SK-N-SH (cell line): ENCODE data around the gene ANK3. TPM values are rescaled to one million over a fixed set of nuclear protein-coding genes. Genes with fewer than 3 reads are reported as not detected.

Source experiments
- CTCF ChIA-PET: fragments of 300-600, 350-600 bp; formaldehyde crosslinking; extraction: SDS; loops from one replicate; lab custom pipeline; 2021; lab: Yijun Ruan, JAX
- POLR2A ChIA-PET: fragments of 350-600 bp; sonication (Branson Sonifier 250); formaldehyde crosslinking; extraction: SDS; loops from one replicate; lab custom pipeline; 2020; ENCODE audit warnings: antibody characterized with exemption, inconsistent platforms; lab: Yijun Ruan, JAX
- DNase-seq: peaks from one replicate; pipeline ENCODE4 v3.0.0; 2012
- H2AFZ ChIP-seq: fragments of 200-600 bp; sonication (generic); 2 replicates; pipeline ENCODE4 v1.8.1; 2016; ENCODE audit warnings: antibody characterized with exemption, mild to moderate bottlenecking, low read depth
- H3F3A ChIP-seq: fragments of 200-600 bp; sonication (generic); replicated peaks from 2 replicates; pipeline ENCODE3; 2016; ENCODE audit warnings: antibody characterized with exemption, mild to moderate bottlenecking; ENCODE audit not compliant: insufficient read depth
- H3K27ac ChIP-seq, 2 experiments: fragments of 200-500 bp in 1 of 2; fragments of 200-600 bp in 1 of 2; sonication (Bioruptor generic) in 1 of 2; sonication (generic), shearing (Covaris generic) in 1 of 2; 2 replicates each; pipeline versions ENCODE4 v1.5.1 to v1.6.1; 2014 to 2016; ENCODE audit warnings: low read depth in 2 of 2, inconsistent platforms in 1 of 2, low read length in 1 of 2, mild to moderate bottlenecking in 1 of 2, mixed read lengths in 1 of 2
- H3K27me3 ChIP-seq: fragments of 200-600 bp; sonication (generic), shearing (Covaris generic); 2 replicates; pipeline ENCODE4 v1.6.1; 2016; ENCODE audit warnings: mixed run types; ENCODE audit not compliant: insufficient read depth
- H3K36me3 ChIP-seq, 2 experiments: fragments of 200-500 bp in 1 of 2; fragments of 200-600 bp in 1 of 2; sonication (Bioruptor generic) in 1 of 2; sonication (generic) in 1 of 2; replicated peaks in 1 of 2; 2 replicates each; pipeline versions ENCODE3 to v1.5.1; 2014 to 2016; ENCODE audit warnings: low read length in 1 of 2, mild to moderate bottlenecking in 1 of 2; ENCODE audit not compliant: insufficient read depth in 2 of 2, control insufficient read depth in 1 of 2
- H3K4me1 ChIP-seq, 2 experiments: fragments of 200-500 bp in 1 of 2; fragments of 200-600 bp in 1 of 2; sonication (Bioruptor generic) in 1 of 2; sonication (generic), shearing (Covaris generic) in 1 of 2; 2 replicates each; pipeline versions ENCODE4 v1.5.1 to v1.6.1; 2014 to 2016; ENCODE audit warnings: low read depth in 1 of 2, low read length in 1 of 2, mixed run types in 1 of 2; ENCODE audit not compliant: insufficient read depth in 2 of 2, control insufficient read depth in 1 of 2
- H3K4me2 ChIP-seq: fragments of 200-600 bp; sonication (generic), shearing (Covaris generic); 2 replicates; pipeline ENCODE4 v1.6.1; 2017; ENCODE audit warnings: mixed run types
- H3K4me3 ChIP-seq, 2 experiments: fragments of 200-500 bp in 1 of 2; fragments of 200-600 bp in 1 of 2; sonication (Bioruptor generic) in 1 of 2; sonication (generic), shearing (Covaris generic) in 1 of 2; 2 replicates each; pipeline versions ENCODE4 v1.5.1 to v1.8.1; 2014 to 2016; ENCODE audit warnings: low read depth in 2 of 2, inconsistent platforms in 1 of 2, low read length in 1 of 2, mild to moderate bottlenecking in 1 of 2, mixed read lengths in 1 of 2, moderate library complexity in 1 of 2
- H3K79me2 ChIP-seq: fragments of 200-600 bp; sonication (generic); 2 replicates; pipeline ENCODE4 v1.8.1; 2017; ENCODE audit warnings: mild to moderate bottlenecking; ENCODE audit not compliant: insufficient read depth
- H3K9ac ChIP-seq: fragments of 200-600 bp; sonication (generic); 2 replicates; pipeline ENCODE4 v1.6.1; 2017; ENCODE audit warnings: mixed run types
- H3K9me2 ChIP-seq: fragments of 200-600 bp; sonication (generic); 2 replicates; pipeline ENCODE4 v1.6.1; 2017; ENCODE audit warnings: mixed run types
- H3K9me3 ChIP-seq: fragments of 200-600 bp; sonication (generic); 2 replicates; pipeline ENCODE4 v1.6.1; 2017; ENCODE audit warnings: mixed run types, mild to moderate bottlenecking, moderate library complexity
- H4K20me1 ChIP-seq: fragments of 200-600 bp; sonication (generic); 2 replicates; pipeline ENCODE4 v1.6.1; 2017; ENCODE audit warnings: mild to moderate bottlenecking, mixed run types; ENCODE audit not compliant: insufficient read depth
- ELF1 ChIP-seq: IDR thresholded peaks from 2 replicates; pipeline ENCODE4 v1.4.0; 2012
- FOSL2 ChIP-seq: IDR thresholded peaks from 2 replicates; pipeline ENCODE4 v1.4.0; 2012; ENCODE audit warnings: low read depth, mild to moderate bottlenecking, moderate library complexity, borderline replicate concordance
- FOXM1 ChIP-seq: IDR thresholded peaks from 2 replicates; pipeline ENCODE4 v1.4.0; 2012; ENCODE audit warnings: low read depth, mild to moderate bottlenecking
- GABPA ChIP-seq: IDR thresholded peaks from 2 replicates; pipeline ENCODE4 v1.4.0; 2012; ENCODE audit warnings: low read depth, mild to moderate bottlenecking
- GATA2 ChIP-seq: sonication (generic); formaldehyde crosslinking; IDR thresholded peaks from 2 replicates; pipeline ENCODE4 v1.5.0; 2020; ENCODE audit warnings: mild to moderate bottlenecking, missing genetic modification reagents
- JUND ChIP-seq: IDR thresholded peaks from 2 replicates; pipeline ENCODE4 v1.4.0; 2012
- MXI1 ChIP-seq: IDR thresholded peaks from 2 replicates; pipeline ENCODE4 v1.6.1; 2012; ENCODE audit warnings: mild to moderate bottlenecking, low read depth, low read length, improper control_type of control experiment
- POLR2AphosphoS5 ChIP-seq: IDR thresholded peaks from 2 replicates; pipeline ENCODE4 v1.6.1; 2012; ENCODE audit warnings: low read depth, low read length
- RCOR1 ChIP-seq: fragments of 150-350 bp; IDR thresholded peaks from 2 replicates; pipeline ENCODE4 v1.6.1; 2017; ENCODE audit warnings: antibody characterized with exemption, low read length
- RFX5 ChIP-seq: IDR thresholded peaks from 2 replicates; pipeline ENCODE4 v1.6.1; 2012; ENCODE audit warnings: mild to moderate bottlenecking, improper control_type of control experiment, low read length
- TAF1 ChIP-seq: IDR thresholded peaks from 2 replicates; pipeline ENCODE4 v1.6.1; 2012; ENCODE audit warnings: low read depth, mild to moderate bottlenecking, low read length, moderate library complexity, borderline replicate concordance
- TEAD4 ChIP-seq: IDR thresholded peaks from 2 replicates; pipeline ENCODE4 v1.4.0; 2012; ENCODE audit warnings: mild to moderate bottlenecking, borderline replicate concordance; ENCODE audit not compliant: insufficient read depth
- YY1 ChIP-seq: IDR thresholded peaks from 2 replicates; pipeline ENCODE4 v1.4.0; 2012; ENCODE audit warnings: low read depth, mild to moderate bottlenecking
- WGBS: methylation state at CpG from one replicate; pipeline ENCODE4 v1.1.6; 2017; ENCODE audit warnings: low lambda C conversion rate; 5-methylcytosine and 5-hydroxymethylcytosine counted together
- polyA plus RNA-seq, 3 experiments: library from polyadenylated mRNA; depleted of rRNA; stranded (reverse); fragments of >200 nt; gene quantifications; 2 replicates each; pipeline ENCODE4 v1.2.3, GENCODE V29; 2012
- TF ChIP-seq, protein P1 (sequence below): fragments of 150-350 bp; IDR thresholded peaks from 2 replicates; pipeline ENCODE4 v1.6.1; 2017; ENCODE audit warnings: antibody characterized with exemption, low read length, low read depth, borderline replicate concordance
- TF ChIP-seq, protein P2 (sequence below): IDR thresholded peaks from 2 replicates; pipeline ENCODE4 v1.6.1; 2012; ENCODE audit warnings: mild to moderate bottlenecking, low read depth, low read length, moderate library complexity

The ANK3 gene
- polyA plus RNA-seq, 1 of the 3 experiments (the other 2 are of a cell fraction): 10.0 TPM

DNA sequence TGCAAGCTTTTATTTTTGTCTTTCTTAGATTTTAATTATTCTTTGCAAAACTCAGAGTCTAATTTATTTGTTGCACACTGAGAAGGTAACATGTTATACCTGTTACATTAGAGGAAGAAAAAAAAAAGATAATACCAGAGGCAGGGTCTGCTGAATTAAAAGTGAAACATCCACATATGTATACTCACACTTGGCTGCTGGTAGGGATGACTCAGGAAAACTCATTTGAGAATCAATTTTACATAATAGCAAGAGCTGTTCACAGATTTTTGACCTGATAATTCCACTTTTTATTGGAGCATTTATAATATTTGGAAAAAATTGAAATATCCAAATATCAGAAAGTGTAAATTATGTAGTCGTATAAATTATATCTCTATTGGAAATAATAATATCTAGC is 405.3 kb downstream of the ANK3 start (continued):
- TF ChIP-seq RFX5 (no peak), JUND (no peak), MXI1 (no peak), FOXM1 (no peak), TEAD4 (no peak)
- TF ChIP-seq, protein P1, sequence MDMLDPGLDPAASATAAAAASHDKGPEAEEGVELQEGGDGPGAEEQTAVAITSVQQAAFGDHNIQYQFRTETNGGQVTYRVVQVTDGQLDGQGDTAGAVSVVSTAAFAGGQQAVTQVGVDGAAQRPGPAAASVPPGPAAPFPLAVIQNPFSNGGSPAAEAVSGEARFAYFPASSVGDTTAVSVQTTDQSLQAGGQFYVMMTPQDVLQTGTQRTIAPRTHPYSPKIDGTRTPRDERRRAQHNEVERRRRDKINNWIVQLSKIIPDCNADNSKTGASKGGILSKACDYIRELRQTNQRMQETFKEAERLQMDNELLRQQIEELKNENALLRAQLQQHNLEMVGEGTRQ: no peak

DNA sequence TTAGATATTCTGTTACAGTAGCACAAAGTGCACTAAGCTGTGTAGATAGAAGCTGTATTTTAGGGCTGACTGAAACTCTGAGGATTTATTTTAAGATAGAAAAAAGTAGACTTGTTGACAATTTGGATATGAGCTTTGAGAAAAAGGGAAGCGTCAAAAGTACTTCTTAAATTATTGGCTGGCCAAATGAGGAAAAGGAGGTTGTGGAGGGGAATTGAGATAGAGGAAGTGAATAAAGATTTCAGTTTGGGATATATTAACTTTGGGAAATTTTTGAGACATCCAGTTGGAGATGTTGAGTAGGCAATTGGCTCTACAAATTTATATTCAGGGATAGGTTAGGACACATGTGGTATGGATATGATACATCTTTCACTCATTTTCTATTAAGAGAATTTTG is 409.3 kb downstream of the ANK3 start:
- WGBS: 92% methylated on average over 1 of the region's 1 CpG
- H3K9me2 ChIP-seq: no peaks in the 10 kb centered on the region
- no peak overlapping the region for H3K4me3 ChIP-seq
- no peaks in the 10 kb centered on the region for H3K4me1 ChIP-seq
- H3K9me3 ChIP-seq: peaks cover 4% of the 10 kb centered on the region; the same call in 1 of the 2 replicates
- H3K79me2 ChIP-seq: no peaks in the 10 kb centered on the region
- no peaks in the 10 kb centered on the region for H4K20me1 ChIP-seq
- no peaks in the 10 kb centered on the region for H3K27me3 ChIP-seq
- peaks cover 0 to 3% of the 10 kb centered on the region in 2 experiments for H3K36me3 ChIP-seq
- no peak overlapping the region for H3K9ac ChIP-seq
- H3K4me2 ChIP-seq: no peak overlapping the region
- DNase-seq: no peak
- H3K27ac ChIP-seq: no peak overlapping the region
- ChIA-PET CTCF (no interaction called here), POLR2A (no interaction called here)
- TF ChIP-seq FOSL2 (no peak), YY1 (no peak), RCOR1 (no peak), ELF1 (no peak), MXI1 (no peak), RFX5 (no peak), TAF1 (no peak)
- TF ChIP-seq, protein P1: no peak
- H3F3A ChIP-seq: no peaks in the 10 kb centered on the region
- no peak overlapping the region for H2AFZ ChIP-seq

DNA sequence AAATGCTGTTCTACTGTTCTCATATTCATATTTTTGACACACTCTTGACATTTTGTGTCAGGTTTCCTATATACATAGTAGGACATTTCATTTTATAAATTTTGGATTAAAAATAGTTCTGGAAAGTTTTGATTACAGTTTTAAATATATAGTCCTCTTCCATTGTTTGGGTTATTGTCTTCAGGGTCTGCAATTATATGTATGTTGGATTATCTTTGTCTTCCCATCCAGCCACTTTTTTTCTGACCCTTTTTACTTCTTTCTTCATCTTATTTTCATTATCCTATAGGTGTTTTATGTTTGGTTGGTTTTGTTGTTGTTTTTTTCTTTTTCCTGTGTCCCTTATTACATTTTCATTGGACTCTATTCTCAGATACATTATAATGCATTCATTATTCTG is 412.2 kb downstream of the ANK3 start:
- TF ChIP-seq GABPA (no peak), ELF1 (no peak), POLR2AphosphoS5 (no peak), JUND (no peak), MXI1 (no peak), TEAD4 (no peak), YY1 (no peak), GATA2 (CRISPR knock-in tag) (no peak)
- TF ChIP-seq, protein P2, sequence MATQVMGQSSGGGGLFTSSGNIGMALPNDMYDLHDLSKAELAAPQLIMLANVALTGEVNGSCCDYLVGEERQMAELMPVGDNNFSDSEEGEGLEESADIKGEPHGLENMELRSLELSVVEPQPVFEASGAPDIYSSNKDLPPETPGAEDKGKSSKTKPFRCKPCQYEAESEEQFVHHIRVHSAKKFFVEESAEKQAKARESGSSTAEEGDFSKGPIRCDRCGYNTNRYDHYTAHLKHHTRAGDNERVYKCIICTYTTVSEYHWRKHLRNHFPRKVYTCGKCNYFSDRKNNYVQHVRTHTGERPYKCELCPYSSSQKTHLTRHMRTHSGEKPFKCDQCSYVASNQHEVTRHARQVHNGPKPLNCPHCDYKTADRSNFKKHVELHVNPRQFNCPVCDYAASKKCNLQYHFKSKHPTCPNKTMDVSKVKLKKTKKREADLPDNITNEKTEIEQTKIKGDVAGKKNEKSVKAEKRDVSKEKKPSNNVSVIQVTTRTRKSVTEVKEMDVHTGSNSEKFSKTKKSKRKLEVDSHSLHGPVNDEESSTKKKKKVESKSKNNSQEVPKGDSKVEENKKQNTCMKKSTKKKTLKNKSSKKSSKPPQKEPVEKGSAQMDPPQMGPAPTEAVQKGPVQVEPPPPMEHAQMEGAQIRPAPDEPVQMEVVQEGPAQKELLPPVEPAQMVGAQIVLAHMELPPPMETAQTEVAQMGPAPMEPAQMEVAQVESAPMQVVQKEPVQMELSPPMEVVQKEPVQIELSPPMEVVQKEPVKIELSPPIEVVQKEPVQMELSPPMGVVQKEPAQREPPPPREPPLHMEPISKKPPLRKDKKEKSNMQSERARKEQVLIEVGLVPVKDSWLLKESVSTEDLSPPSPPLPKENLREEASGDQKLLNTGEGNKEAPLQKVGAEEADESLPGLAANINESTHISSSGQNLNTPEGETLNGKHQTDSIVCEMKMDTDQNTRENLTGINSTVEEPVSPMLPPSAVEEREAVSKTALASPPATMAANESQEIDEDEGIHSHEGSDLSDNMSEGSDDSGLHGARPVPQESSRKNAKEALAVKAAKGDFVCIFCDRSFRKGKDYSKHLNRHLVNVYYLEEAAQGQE: no peak
- no peaks in the 10 kb centered on the region for H3K9me2 ChIP-seq
- no peak overlapping the region for H2AFZ ChIP-seq
- peaks cover 0 to 3% of the 10 kb centered on the region in 2 experiments for H3K36me3 ChIP-seq
- H3K9ac ChIP-seq: no peak overlapping the region
- ChIA-PET POLR2A (no interaction called here), CTCF (no interaction called here)
- no peaks in the 10 kb centered on the region for H3K27me3 ChIP-seq
- no peak overlapping the region for H3K27ac ChIP-seq
- H3K79me2 ChIP-seq: no peaks in the 10 kb centered on the region
- no peak for DNase-seq
- no peaks in the 10 kb centered on the region for H4K20me1 ChIP-seq
- H3F3A ChIP-seq: no peaks in the 10 kb centered on the region
- no peak overlapping the region for H3K4me2 ChIP-seq
- peaks cover 4% of the 10 kb centered on the region; the same call in 1 of the 2 replicates for H3K9me3 ChIP-seq
- no peak overlapping the region for H3K4me3 ChIP-seq
- no peaks in the 10 kb centered on the region for H3K4me1 ChIP-seq
